Right renal pelvis (tissue), 4 donors: ENCODE data around the gene ZBTB17. TPM values are rescaled to one million over a fixed set of nuclear protein-coding genes. Genes with fewer than 3 reads are reported as not detected.
"Not testable (repeated sequence)": the region's sequence is repeated elsewhere in the genome, so short reads cannot be mapped to it uniquely, and the experiment has no call there.

Experiments
- DNase-seq, 4 donors: peaks; one replicate each; pipeline ENCODE4 v3.0.0-alpha.2; 2013; ENCODE audit warnings: low read depth in 4 of 4, low spot score in 3 of 4, missing footprints in 1 of 4
- polyA plus RNA-seq, 4 donors: library from polyadenylated mRNA; unstranded; fragments of 120-200 nt; gene quantifications; one replicate each; pipeline ENCODE4 v1.2.1, GENCODE V29; 2013; ENCODE audit not compliant: insufficient read length in 4 of 4

ZBTB17 gene
- 10 to 100 TPM; 27.7 to 32.2 (median 28.7) TPM for polyA plus RNA-seq

DNA sequence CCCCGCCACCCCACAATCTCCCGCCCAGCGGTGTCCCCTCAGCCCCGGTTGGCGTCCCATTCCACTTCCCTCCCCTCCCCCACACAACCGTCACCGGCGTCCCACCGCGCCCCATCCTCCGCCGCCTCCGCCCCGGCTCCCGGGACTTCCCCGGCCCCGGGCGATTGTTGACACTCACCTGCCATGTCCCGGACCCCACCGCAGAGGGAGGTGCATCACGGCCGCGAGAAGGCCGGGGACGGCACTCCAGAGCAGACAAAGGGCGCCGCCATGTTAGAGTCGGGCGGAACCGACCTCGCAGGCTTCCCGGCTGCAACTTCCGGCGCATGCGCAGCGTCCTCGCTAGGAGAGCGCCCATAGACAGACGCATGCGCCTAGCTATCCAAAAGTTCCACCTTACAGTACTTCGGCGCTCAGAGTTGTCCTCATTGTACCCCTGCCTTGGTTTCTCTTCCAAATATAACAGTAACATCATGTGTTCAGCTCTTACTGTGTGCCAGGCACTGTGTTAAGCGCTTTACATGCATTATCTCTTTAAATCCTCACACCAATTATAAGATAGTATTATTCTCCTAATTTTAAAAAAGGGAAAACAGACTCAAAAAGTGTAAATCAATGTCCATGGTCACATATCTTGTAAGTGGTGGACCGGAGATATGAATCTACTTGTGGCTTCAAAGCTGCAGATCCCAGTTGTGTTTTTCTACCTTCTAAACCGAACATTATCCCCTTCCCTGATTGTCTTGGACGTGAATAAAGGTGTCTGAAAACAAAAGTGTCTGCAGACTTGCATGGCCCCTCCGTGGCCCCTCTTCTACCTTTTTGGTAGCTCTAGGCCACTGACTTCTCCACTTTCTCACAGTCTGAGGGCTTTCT lies at the start of gene ZBTB17:
TSS of gene ZBTB17 (minus strand) at position 297 of the 876 bp plus-strand sequence. CDS start 27,606 bp downstream, outside the sequence.
- peak; percentile 84 to 93 (median 86) for DNase-seq

GRCh38 chr1:16023050-16023653 lies 47.3 kb upstream of the ZBTB17 start:
- no peak for DNase-seq

DNA sequence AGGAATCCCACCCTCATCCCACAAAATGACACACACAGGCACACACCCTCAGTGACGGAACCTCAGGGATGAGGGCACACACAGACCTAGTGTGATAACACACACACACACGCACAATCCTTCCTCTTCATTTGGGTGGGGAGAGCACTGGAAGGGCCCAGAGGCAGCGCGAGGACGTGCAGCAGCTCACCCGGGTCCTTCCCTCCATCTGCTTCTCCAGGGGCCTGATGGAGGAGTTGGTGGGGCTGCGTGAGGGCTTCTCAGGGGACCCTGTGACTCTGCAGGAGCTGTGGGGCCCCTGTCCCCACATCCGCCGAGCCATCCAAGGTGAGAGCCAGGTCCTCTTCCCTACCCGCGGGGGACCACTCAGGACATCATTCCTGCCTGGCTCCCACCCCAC lies 46.5 kb upstream of the ZBTB17 start:
- no peak for DNase-seq

DNA sequence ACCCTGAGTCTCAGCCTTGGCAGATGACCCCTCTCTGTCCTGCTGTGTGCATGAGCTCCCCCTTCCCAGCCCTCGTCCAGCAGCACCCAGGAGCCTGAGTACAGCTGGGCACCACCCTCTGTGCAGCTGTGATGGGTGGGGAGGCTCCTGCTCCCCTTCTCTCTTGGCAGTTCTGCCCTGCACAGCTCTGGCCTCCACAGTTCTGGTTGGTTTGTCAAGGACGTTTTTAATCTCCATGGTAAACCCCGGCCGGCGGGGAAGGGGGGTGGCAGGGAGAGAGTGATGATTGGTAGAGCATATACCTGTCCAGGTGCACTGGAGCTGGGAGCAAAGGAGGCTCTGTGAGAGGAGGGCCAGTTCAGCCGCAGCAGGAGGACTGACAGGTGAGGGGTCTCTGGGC lies 45.8 kb upstream of the ZBTB17 start, which contains the start of gene CLCNKA:
TSS of gene CLCNKA (plus strand) at position 356 of the 400 bp plus-strand sequence. CDS start 584 bp downstream, outside the sequence.
- no peak for DNase-seq

DNA sequence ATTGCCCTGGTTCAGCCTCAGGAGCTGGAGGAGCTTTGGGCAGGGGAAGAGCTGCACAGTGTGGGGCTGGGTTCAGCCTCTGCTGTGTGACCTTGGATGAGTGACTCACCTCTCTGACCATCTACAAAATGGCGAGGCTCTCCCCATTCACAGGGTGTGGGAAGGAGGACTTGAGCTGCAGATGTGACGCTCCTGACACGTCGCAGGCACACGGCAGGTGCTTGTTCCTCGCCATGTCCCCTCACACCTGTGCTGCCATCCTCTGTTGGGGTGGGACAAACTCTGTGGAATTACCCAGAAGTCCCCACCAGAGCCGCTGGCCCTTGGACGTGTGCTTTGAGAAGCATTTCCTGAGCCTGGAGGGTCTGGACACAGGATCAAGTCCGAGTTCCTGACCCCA lies 45.0 kb upstream of the ZBTB17 start:
- DNase-seq: not testable (repeated sequence)

DNA sequence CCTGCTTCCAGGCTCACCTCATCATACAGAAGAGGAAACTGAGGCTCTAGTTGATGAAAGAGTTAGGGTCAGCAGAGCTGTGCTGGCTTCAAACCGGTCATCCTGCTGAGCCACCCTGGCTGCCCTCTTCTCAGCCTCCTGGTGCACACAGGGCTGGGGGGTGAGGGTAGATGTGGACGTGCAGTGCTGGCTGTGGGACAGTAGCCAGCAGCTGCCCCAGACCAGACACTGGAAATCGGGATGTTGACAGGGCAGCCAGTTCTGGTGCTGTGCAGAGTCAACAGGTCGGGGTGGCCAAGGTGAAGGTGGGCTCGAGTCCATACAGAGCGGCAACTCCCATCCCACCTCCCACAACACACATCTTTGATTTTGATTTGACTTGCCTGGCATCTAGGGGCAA lies 44.4 kb upstream of the ZBTB17 start:
- no peak for DNase-seq

DNA sequence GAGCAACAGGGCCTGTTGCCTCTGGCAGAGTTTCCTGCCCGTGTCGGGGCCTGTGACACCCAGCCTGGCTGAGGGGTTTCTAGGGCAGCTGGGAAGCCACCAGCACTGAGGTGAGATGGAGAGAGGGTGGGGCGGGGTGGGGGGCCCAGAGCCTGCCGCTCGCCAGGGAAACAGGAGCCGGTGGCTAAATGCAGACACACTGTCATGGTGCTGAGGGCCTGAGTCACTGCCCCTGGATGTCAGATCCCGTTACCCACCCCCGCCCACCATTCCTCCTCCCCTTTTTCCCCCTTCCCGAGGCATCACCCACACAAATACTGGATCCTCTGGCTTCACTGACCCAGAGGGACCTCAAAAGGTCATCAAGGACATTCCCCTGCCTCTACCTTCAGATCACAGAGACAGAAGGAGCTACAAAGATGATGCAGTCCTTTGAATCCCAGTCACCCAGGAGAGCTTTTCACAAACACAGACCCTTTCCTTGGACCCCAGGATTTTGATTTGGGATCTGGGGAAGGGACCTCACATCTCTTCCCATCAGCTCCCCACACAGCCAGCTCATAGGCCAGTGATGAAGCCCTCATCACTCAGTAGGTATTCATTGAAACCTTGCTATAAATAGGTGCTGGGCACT lies 43.9 kb upstream of the ZBTB17 start:
- no peak for DNase-seq

DNA sequence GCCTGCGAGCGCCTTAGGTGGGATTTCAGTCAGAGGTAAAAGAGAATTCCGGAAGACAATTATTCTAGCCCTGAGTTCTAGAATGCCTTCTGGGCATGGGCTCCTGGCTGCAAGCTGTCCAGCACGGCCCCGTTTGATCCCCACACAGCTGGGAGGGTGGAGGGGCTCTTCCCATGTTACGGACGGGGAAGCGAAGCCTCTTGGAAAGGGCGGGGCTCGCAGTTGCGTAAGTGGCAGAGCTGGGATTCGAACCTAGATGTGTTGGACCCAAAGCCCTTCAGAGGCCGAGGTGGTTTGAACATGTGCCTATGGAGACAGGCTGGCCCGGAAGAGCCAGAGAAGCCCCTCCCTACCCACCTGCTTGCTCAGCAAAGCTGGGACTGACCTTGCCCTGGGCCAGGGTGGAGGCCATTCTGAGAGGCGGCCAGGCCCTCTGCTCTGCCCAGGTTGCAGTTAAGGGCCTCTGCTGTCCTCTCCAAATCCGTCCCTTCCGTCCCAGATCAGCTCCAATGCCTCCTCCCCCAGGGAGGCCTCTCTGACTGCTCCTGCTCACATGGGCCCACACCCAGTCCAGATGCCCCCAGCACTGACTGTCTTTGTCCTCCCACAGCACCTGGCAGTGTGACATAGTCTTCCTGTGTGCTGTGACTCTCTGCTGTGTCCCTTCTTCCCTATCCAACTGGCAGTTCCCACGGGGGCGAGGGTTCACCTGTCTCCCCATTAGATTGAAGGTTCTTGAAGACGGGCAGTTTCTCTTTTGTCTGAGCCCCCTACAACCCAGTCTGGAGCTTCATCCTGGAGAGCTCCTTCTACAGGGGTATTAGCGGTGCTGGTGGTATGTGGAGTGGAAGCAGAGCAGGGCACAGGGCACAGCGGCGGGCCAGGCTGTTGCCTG lies 43.1 kb upstream of the ZBTB17 start:
- DNase-seq: no peak

DNA sequence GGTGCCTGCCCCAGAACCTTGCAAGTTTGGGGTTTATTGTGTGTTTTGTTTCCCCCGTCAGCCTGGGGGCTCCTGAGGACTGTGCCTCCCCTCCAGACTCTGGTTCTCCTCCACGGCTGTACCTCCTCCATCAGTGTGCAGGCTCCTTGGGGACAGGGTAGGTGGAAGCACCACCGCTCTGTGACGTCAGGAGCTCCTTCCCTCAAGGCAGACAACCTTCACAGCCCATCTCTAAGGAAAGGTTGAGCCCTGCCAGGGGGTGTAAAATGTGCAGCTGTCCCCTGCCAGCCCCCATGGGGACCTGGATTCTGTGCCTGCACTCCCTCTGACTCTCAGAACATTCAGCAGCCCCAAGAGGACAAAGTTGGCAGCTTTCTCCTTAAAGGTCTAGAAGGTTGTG lies 42.4 kb upstream of the ZBTB17 start:
- DNase-seq: no peak

GRCh38 chr1:16017461-16018303 lies 41.8 kb upstream of the ZBTB17 start, which contains the start of gene HSPB7:
Gene HSPB7 (minus strand): TSS chr1:16018043. CDS start chr1:16017963, 80 bp downstream.
- peak in 1 of 4 donors; percentile 26 for DNase-seq

DNA sequence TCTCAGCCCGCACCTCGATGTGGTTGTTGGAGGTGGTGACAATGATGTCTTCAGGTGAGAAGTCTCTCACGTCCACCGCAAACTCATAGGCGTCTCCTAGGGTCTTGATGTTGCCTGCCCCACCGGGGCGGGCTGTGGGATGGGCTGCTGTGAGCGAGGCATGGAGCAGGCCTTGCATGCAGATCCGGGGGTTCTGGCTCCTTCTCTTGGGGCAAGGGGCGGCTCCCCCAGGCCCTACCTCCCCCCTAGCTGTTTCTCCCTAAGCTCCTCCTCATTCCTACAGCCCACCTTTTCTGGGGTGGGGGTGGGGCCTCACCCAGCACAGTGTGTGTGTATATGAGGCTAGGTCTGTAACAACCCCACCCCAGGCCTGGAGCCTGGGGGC lies 41.2 kb upstream of the ZBTB17 start:
- no peak for DNase-seq

GRCh38 chr1:16015960-16016901 lies 40.3 kb upstream of the ZBTB17 start:
- no peak for DNase-seq

DNA sequence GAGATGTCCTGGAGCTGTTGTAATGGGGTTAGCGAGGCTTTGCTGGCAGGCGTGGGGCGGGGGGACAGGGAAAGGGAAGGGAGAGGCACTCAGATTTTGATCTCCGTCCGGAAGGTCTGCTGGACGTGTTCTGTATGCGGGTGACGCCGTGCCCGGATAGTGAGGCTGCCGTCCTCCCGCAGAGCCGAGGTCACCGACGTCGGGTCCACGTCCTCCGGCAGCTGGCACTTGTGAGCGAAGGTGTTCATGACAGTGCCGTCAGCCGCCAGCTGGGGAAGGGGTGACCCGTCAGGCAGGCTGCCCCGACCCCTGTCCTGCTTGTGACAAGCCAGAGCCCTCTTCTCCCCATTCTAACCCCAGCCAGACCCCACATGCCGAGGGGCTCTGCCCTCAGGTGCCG lies 39.6 kb upstream of the ZBTB17 start:
- DNase-seq: no peak

DNA sequence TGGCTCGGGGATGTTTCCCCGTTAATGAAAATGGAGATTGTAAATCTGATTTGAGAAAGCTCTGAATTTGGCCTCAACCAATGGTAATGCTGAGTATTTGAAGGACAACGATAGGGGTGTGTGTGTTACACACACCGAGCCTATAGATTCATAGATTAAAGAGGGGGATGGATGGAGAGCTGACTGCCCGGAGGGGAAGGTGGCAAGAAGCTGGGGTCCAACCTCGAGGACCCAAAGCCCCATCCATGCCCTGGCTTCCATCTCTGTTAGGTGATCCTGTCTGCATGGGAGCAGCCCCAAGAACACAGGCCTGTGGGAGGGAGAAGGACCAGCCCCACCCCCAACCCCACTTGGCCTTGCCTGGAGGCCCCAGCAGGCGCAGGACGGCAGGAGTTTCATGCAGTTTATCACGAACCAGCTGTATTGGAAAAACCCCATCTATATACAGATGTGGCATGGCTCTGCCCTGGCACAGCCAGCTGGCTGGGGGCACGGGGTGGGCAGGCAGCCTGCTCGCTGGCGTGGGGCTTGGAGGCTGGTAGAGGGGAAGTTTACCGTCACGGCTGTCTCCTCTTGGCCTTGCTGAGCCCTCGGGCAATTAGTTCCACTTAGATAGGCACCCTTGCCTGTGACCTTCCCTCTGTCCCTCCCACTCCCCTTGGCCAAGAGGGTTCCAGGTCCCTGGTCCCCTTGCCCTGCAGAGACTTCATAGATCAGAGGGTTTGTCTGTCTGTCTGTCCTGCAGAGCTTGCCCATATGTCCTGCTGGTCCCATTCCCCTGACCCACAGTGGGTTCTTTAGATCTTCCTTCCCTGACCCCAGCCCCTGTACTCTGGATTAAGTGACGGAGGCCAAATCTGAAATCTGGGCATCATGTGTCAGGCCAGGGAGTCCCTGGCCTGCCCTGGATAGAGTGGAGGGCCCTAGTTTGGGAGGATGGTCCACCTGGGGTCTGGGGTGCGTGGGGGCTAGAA lies 38.9 kb upstream of the ZBTB17 start:
- no peak for DNase-seq

- DNase-seq: no peak
Observed at GRCh38 chr1:16013908-16014258, 38.0 kb upstream of the ZBTB17 start.

DNA sequence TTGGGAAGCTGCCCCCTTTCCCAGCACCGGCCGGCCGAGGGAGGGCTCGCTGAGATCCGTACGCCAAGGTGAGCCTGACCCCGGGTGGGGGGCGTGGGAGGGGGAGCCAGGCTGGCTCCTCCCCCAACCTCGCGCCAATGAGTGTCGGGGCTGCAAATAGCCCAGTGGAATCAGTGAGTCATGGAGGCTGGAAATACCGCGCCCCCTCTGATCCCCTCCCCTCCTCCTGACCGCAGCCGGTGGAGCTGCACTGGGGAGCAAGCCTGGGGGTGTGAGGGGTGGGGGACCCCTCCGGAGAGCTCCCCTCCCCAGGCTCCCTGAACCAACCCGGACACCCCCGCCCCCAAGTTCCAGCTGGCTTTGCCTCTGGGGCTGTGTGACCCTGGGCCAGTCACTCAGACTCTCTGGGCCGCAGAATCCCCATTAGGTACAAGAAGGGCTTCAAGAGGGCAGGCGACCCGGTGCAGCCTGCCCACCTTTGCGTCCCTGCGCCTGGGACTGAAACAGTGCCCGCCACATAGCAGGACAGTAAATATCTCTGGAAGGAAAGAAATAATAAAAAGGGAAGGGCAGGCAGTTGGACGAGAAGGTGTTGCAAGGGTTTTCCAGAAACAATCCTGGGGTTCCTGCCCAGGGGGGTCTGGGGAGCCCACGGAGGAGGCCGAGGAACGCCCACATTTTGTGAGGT lies 37.5 kb upstream of the ZBTB17 start:
- peak in 1 of 4 donors; percentile 43 for DNase-seq
